RKO (cell line): Measurements from ENCODE around the gene AQP3.
A peak's percentile ranks its signal among the peaks of the same experiment; 100 is the strongest.
"Not testable (repeated sequence)": the region's sequence is repeated elsewhere in the genome, so short reads cannot be mapped to it uniquely, and the experiment has no call there.

Experiments
- DNase-seq: peaks from one replicate; pipeline ENCODE4 v3.0.0-alpha.2; 2016; ENCODE audit warnings: low spot score

The AQP3 gene

GRCh38 chr9:33465096-33465495, 17.7 kb upstream of the AQP3 start:
- no peak for DNase-seq

DNA sequence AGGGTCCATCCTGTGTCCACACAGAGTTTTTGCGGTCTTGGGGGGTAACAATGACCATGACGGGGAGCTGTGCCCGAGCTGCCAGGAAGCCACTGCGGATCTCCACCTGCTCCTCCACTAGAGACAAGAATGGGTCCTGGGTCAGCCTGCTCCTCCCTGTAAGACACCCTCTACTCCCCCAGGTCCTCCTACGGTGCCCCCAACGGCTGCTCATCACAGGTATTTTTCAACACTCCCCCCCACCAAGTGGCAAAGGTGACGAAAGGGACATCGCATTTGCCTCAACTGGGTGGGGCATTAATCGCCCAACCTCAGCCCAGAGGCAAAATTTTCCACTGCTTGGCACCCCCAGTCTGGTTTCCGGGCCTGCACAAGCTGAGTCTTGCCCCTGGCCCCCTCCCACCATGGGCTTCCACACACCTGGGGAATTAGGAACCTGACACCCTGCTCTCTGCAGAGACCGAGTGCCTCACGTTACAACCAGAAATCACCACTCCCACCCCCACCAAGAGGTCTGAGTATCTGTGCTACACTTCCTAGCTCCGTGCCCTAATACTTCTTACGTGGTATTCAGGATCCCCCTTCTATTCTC, 16.7 kb upstream of the AQP3 start:
- DNase-seq, result no peak

DNA sequence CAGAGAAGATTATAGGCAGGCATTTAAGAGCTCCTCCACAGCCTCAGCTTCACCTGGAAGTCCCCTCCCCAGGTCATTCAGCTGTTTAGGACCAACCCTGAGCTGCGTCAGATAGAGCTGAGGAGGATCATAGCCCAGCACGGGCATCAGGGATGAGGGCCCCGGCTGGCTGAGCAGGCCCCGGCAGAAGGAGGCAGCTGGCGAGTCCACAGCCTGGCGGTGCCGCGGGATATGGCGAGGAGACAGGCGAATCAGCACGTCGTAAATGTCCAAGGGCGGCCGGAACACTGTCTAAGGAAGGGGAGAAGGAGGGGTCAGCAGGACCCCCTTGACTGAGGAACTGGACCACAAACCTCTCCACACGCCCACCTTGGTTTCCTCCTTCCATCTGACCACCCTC, 15.8 kb upstream of the AQP3 start:
- DNase-seq, result no peak

GRCh38 chr9:33461492-33461891, 14.1 kb upstream of the AQP3 start:
- no peak for DNase-seq

- no peak for DNase-seq
Measured at GRCh38 chr9:33460854-33461253, 13.5 kb upstream of the AQP3 start.

- no peak for DNase-seq
Measured at GRCh38 chr9:33459115-33459514, 11.7 kb upstream of the AQP3 start.

DNA sequence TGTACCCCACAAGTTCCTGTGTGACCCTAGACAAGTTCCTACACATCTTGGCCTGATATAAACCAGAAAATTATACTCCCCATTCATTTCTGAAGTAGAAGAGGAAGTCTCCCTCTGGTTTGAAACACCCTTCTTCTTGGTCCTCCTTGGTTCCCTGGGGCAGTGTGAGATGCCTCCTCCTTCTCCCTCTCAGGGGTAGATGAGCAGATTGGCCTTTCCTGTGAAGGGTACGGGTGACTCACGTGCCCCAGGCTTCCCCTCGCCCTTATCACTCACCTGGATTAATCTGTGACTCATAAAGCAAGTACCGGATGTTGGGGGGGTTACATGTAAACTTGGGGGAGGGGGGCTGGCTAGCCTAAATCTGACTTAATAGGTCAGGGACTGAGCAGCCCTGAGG, 11.1 kb upstream of the AQP3 start:
- DNase-seq, result peak; percentile 49

DNA sequence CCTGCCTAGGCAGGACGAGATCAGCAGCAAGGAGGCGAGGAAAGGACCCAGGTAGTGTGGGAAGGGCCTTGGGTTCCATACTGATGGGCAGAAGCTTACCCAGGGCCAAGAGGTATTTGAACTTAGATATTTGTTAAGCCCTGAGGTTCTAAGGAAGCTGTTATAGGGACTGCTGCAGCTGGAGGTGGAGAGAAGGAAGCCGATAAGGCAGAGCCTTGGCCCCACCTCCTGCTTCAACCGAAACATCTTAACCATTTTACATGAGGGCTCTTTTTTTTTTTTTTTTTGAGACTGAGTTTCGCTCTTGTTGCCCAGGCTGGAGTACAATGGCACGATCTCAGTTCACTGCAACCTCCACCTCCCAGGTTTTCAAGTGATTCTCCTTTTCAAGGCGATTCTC, 8.6 kb upstream of the AQP3 start:
- DNase-seq, result no peak

DNA sequence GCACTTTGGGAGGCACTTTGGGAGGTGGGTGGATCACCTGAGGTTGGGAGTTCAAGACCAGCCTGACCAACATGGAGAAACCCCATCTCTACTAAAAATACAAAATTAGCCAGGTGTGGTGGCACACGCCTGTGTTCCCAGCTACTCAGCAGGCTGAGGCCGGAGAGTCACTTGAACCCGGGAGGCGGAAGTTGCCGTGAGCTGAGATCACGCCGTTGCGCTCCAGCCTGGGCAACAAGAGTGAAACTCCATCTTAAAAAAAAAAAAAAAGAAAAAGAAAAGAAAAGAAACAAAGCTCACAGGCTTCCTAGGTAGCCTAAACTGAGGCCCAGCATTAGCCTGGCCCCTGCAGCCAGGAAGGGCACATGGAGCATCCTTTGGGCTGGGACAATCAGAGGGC, 8.1 kb upstream of the AQP3 start:
- DNase-seq, result not testable (repeated sequence)

DNA sequence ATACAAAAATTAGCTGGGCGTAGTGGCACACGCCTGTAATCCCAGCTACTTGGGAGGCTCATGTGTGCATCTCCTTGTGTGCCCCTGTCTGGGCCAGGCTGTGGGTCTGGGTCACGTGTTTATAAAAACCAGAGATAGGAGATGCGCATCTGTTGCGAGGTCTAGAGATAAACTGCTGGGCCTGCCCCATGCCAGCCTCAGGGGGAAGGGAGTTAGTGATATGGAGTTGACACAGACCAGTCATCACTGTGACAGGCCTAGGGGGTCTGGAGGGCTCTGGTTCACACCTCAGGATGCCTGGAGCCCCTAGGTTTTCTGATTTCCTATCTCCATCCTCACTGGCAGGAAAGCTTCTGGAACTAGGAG, 7.3 kb upstream of the AQP3 start:
- DNase-seq, result not testable (repeated sequence)

- no peak for DNase-seq
Measured at GRCh38 chr9:33453999-33454660, 6.7 kb upstream of the AQP3 start.

GRCh38 chr9:33453286-33453860, 6.0 kb upstream of the AQP3 start:
- no peak for DNase-seq

GRCh38 chr9:33452828-33453271, 5.5 kb upstream of the AQP3 start:
- peak; percentile 77 for DNase-seq

DNA sequence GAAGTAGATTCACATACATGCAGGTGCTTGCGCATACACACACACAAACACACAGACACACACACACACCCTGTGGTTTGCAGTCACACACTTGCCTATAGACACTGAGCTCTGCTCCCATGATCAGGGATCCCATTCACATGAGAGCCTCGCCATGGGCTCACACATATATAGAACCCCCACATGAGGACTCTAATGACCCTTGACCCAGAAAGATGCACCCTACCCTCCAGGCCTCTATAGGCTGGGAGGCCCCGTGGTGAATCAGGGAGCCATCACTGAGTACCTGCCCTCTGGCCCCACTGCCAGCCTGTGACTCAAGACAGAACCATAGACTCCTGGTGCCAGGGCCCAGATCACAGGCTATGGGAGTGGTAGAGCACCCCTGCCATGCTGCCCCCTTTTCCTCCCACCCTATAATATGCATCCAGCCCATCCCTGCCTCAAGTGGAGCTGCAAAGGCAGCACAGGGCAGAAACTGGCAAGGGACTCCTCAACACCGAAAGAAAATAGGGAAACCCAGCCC, 3.3 kb upstream of the AQP3 start:
- DNase-seq, result no peak

GRCh38 chr9:33449715-33450114, 2.3 kb upstream of the AQP3 start:
- no peak for DNase-seq

GRCh38 chr9:33447799-33448553, 583 bp upstream of the AQP3 start:
- DNase-seq, result no peak

- DNase-seq, result no peak
Measured at GRCh38 chr9:33446240-33446945, 1.0 kb downstream of the AQP3 start.

GRCh38 chr9:33445389-33446239, 1.8 kb downstream of the AQP3 start:
- DNase-seq, result no peak

DNA sequence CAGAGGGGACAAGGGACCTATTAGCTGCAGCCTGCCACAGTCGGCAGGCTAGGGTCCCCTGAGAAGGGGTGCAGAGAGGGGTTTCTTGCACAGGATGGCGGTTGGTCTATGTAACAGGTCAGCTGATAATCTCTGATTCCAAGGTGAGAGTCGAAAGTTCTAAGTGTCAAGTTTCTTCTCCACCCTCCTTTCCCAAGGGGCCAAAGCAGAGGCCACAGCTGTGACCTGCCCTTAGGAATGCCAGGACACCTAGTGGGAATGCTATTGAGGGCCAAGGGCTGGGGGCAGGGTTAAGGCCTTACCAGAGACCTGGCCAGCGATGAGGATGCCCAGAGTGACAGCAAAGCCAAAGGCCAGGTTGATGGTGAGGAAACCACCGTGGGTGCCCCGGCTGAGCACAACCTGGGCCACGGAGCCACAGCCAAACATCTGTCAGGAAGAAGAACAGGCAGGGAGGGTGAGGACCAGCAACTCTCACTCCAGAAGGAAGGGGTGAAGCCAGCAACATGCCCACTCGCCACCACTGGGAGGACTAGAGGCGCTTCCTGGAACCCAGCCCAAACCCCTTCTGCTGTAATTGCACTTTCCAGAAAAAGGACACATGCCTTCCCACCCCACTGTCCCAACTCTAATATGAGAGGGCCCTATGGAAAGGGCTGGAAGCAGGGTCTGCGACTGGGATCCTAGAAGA, 3.8 kb downstream of the AQP3 start:
- DNase-seq, result no peak

GRCh38 chr9:33443047-33443446, 4.3 kb downstream of the AQP3 start:
- DNase-seq, result no peak

DNA sequence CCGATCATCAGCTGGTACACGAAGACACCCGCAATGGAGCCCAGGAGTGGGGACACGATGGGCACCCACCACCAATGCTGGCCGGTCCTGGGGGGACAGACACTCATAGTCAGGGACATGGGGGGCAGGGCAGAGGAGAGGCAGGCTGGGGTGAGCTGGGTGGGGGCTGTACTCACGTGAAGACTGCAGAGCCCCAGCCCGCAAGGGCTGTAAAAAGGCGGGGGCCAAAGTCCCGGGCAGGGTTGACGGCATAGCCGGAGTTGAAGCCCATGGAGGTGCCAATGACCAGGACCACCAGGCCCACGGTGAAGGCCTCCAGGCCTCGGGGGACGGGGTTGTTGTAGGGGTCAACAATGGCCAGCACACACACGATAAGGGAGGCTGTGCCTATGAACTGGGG, 5.3 kb downstream of the AQP3 start:
- no peak for DNase-seq
